ENCODE measurements around the gene TEX11.
"Not testable (repeated sequence)": the region's sequence is repeated elsewhere in the genome, so short reads cannot be mapped to it uniquely, and the experiment has no call there.

TEX11 gene

DNA sequence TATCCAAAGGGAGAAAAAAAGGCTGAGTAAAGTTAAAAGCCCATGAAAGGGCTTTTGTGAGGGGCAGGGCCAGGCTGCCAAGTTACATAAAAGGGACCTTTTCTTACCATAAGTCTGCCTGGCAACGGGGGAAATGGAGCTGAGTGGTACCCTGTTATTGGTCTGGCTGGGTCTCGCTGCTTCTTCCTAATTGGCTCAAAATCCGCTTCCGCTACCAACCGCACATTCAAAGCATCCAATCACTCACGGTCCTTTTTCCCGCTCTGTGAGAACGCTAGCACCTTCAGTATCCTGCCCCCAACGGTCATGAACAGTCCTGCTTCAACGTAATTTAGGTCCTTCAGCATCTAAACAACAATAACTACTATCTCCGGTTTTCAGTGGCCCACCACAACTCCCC is 611 bp downstream of the TEX11 start:
- Histone ChIP-seq H3K9ac (ENCODE audit: low read length) (no peak overlapping the region), H3K4me2 (ENCODE audit: low read length) (no peak overlapping the region), H3K79me2 (ENCODE audit: insufficient read depth, low read length) (no peaks in the 10 kb centered on the region), H3K27ac (ENCODE audit: low read depth, low read length, poor library complexity, severe bottlenecking) (no peak overlapping the region), H3K4me1 (ENCODE audit: insufficient read depth, low read length, severe bottlenecking) (no peaks in the 10 kb centered on the region), H2AFZ (ENCODE audit: low read length) (no peak overlapping the region), H3K9me2 (ENCODE audit: low read depth, low read length) (no peaks in the 10 kb centered on the region), H3K9me3 (ENCODE audit: low read length) (no peaks in the 10 kb centered on the region), H3K4me3 (ENCODE audit: low read depth, low read length, poor library complexity, severe bottlenecking) (no peak overlapping the region), H3K27me3 (ENCODE audit: insufficient read depth, low read length) (no peaks in the 10 kb centered on the region), H3F3A (ENCODE audit: insufficient read depth, low read length) (no peaks in the 10 kb centered on the region), H3K36me3 (ENCODE audit: insufficient read depth, low read length) (no peaks in the 10 kb centered on the region), H4K20me1 (ENCODE audit: insufficient read depth, low read length) (no peaks in the 10 kb centered on the region)
- TF ChIP-seq, protein P1, sequence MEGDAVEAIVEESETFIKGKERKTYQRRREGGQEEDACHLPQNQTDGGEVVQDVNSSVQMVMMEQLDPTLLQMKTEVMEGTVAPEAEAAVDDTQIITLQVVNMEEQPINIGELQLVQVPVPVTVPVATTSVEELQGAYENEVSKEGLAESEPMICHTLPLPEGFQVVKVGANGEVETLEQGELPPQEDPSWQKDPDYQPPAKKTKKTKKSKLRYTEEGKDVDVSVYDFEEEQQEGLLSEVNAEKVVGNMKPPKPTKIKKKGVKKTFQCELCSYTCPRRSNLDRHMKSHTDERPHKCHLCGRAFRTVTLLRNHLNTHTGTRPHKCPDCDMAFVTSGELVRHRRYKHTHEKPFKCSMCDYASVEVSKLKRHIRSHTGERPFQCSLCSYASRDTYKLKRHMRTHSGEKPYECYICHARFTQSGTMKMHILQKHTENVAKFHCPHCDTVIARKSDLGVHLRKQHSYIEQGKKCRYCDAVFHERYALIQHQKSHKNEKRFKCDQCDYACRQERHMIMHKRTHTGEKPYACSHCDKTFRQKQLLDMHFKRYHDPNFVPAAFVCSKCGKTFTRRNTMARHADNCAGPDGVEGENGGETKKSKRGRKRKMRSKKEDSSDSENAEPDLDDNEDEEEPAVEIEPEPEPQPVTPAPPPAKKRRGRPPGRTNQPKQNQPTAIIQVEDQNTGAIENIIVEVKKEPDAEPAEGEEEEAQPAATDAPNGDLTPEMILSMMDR (IDR thresholded peaks at IDR 0.05; ENCODE audit: low read length) = no peak
- no peak for TF ChIP-seq EZH2 (IDR thresholded peaks at IDR 0.05; ENCODE audit: borderline replicate concordance, low read length)

DNA sequence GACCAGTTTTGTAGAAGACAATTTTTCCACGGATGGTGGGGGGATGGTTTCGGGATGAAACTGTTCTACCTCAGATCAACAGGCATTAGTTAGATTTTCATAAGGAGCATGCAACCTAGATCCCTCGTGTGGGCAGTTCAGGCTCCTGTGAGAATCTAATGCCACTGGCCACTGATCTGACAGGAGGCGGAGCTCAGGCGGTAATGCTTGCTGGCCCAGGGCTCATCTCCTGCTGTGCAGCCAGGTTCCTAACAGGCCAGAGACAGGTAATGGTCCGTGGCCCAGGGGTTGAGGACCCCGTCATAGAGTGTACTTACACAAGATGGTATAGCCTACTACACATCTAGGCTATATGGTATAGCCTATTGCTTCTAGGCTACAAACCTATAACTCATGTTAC is 7.0 kb downstream of the TEX11 start:
- no peak overlapping the region for H2AFZ ChIP-seq (ENCODE audit: low read length)
- no peak overlapping the region for H3K9ac ChIP-seq (ENCODE audit: low read length)
- H3K27me3 ChIP-seq (ENCODE audit: insufficient read depth, low read length) = no peaks in the 10 kb centered on the region
- TF ChIP-seq, protein P1 (IDR thresholded peaks at IDR 0.05; ENCODE audit: low read length) = no peak
- no peak for TF ChIP-seq EZH2 (IDR thresholded peaks at IDR 0.05; ENCODE audit: borderline replicate concordance, low read length)
- no peak overlapping the region for H3K4me2 ChIP-seq (ENCODE audit: low read length)
- no peaks in the 10 kb centered on the region for H3F3A ChIP-seq (ENCODE audit: insufficient read depth, low read length)
- H3K9me3 ChIP-seq (ENCODE audit: low read length) = no peaks in the 10 kb centered on the region
- H4K20me1 ChIP-seq (ENCODE audit: insufficient read depth, low read length) = no peaks in the 10 kb centered on the region
- H3K27ac ChIP-seq (ENCODE audit: low read depth, low read length, poor library complexity, severe bottlenecking) = no peak overlapping the region
- no peaks in the 10 kb centered on the region for H3K79me2 ChIP-seq (ENCODE audit: insufficient read depth, low read length)
- H3K9me2 ChIP-seq (ENCODE audit: low read depth, low read length) = no peaks in the 10 kb centered on the region
- H3K4me3 ChIP-seq (ENCODE audit: low read depth, low read length, poor library complexity, severe bottlenecking) = no peak overlapping the region
- H3K36me3 ChIP-seq (ENCODE audit: insufficient read depth, low read length) = no peaks in the 10 kb centered on the region
- no peaks in the 10 kb centered on the region for H3K4me1 ChIP-seq (ENCODE audit: insufficient read depth, low read length, severe bottlenecking)

DNA sequence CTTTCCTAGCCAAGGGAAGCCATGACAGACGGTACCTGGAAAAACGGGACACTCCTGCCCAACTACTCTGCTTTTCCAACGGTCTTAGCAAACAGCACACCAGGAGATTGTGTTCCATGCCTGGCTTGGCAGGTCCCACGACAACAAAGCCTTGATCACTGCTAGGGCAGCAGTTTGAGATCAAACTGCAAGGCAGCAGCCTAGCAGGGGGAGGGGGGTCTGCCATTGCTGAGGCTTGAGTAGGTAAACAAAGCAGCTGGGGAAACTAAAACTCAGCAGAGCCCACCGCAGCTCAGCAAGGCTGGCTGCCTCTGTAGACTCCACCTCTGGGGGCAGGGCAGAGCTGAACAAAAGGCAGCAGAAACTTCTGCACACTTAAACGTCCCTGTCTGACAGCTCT is 18.1 kb downstream of the TEX11 start:
- H3K79me2 ChIP-seq (ENCODE audit: insufficient read depth, low read length); H3F3A ChIP-seq (ENCODE audit: insufficient read depth, low read length); H2AFZ ChIP-seq (ENCODE audit: low read length); H3K27ac ChIP-seq (ENCODE audit: low read depth, low read length, poor library complexity, severe bottlenecking); H3K27me3 ChIP-seq (ENCODE audit: insufficient read depth, low read length); H3K9ac ChIP-seq (ENCODE audit: low read length); H3K9me3 ChIP-seq (ENCODE audit: low read length); H3K4me1 ChIP-seq (ENCODE audit: insufficient read depth, low read length, severe bottlenecking); H3K9me2 ChIP-seq (ENCODE audit: low read depth, low read length); H3K4me2 ChIP-seq (ENCODE audit: low read length); H4K20me1 ChIP-seq (ENCODE audit: insufficient read depth, low read length); H3K36me3 ChIP-seq (ENCODE audit: insufficient read depth, low read length); H3K4me3 ChIP-seq (ENCODE audit: low read depth, low read length, poor library complexity, severe bottlenecking): not testable (repeated sequence)

DNA sequence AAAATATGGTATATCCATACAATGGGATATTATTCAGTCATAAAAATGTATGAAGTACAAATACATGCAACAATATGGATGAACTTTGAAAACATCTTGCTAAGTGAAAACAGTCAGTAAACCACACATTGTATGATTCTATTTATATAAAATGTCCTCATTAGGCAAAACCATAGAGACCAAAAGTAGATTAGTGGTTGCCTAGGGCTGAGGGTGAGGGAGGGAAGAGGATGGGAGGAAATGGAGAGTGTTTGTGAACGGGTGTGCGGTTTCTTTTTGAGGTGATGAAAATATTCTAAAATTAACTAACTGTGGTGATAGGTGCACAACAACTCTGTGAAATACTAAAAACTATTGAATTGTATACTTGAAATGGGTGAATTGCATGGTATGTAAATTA is 29.6 kb downstream of the TEX11 start:
- Histone ChIP-seq H3K4me1 (ENCODE audit: insufficient read depth, low read length, severe bottlenecking) (no peaks in the 10 kb centered on the region), H2AFZ (ENCODE audit: low read length) (no peak overlapping the region), H3K27me3 (ENCODE audit: insufficient read depth, low read length) (no peaks in the 10 kb centered on the region), H3K27ac (ENCODE audit: low read depth, low read length, poor library complexity, severe bottlenecking) (no peak overlapping the region), H3K9me3 (ENCODE audit: low read length) (no peaks in the 10 kb centered on the region), H3K9ac (ENCODE audit: low read length) (no peak overlapping the region), H3K4me2 (ENCODE audit: low read length) (no peak overlapping the region), H3K79me2 (ENCODE audit: insufficient read depth, low read length) (no peaks in the 10 kb centered on the region), H3F3A (ENCODE audit: insufficient read depth, low read length) (no peaks in the 10 kb centered on the region), H3K36me3 (ENCODE audit: insufficient read depth, low read length) (no peaks in the 10 kb centered on the region), H3K9me2 (ENCODE audit: low read depth, low read length) (no peaks in the 10 kb centered on the region), H3K4me3 (ENCODE audit: low read depth, low read length, poor library complexity, severe bottlenecking) (no peak overlapping the region), H4K20me1 (ENCODE audit: insufficient read depth, low read length) (no peaks in the 10 kb centered on the region)
- TF ChIP-seq, protein P1 (IDR thresholded peaks at IDR 0.05; ENCODE audit: low read length) = no peak
